Activated CD8-positive, alpha-beta T cell treated with anti-CD3 and anti-CD28 coated beads for 36 hours (primary cell): Measurements from ENCODE around the gene MRAP. TPM values are rescaled to one million over a fixed set of nuclear protein-coding genes. Genes with fewer than 3 reads are reported as not detected.
"Not testable (repeated sequence)": the region's sequence is repeated elsewhere in the genome, so short reads cannot be mapped to it uniquely, and the experiment has no call there.

ENCODE experiments used
- ATAC-seq: fragments of 200-7000 bp; cut with Tn5 transposase; one replicate; pipeline ENCODE4 v1.10.0; 2021; ENCODE audit warnings: mild to moderate bottlenecking, moderate library complexity
- CTCF ChIA-PET: fragments of 350-600 bp; sonication (Branson Sonifier 250); formaldehyde crosslinking; loops from one replicate; lab custom pipeline; 2021; ENCODE audit warnings: antibody characterized with exemption; lab: Charles Lee
- POLR2A ChIA-PET: fragments of 350-600 bp; sonication (Branson Sonifier 250); formaldehyde crosslinking; loops from one replicate; lab custom pipeline; 2021; ENCODE audit warnings: antibody characterized with exemption; lab: Charles Lee
- DNase-seq: peaks from one replicate; pipeline ENCODE4 v3.0.0-alpha.2; 2020
- H3K27ac Mint-ChIP-seq: one replicate; pipeline ENCODE4 v1.8.0; 2021; ENCODE audit warnings: mild to moderate bottlenecking, mixed read lengths
- H3K27me3 Mint-ChIP-seq: one replicate; pipeline ENCODE4 v1.8.0; 2021; ENCODE audit warnings: mixed read lengths
- H3K36me3 Mint-ChIP-seq: one replicate; pipeline ENCODE4 v1.8.0; 2021; ENCODE audit warnings: low read depth, mixed read lengths
- H3K4me1 Mint-ChIP-seq: one replicate; pipeline ENCODE4 v1.8.0; 2021; ENCODE audit warnings: low read depth, mixed read lengths
- H3K4me3 Mint-ChIP-seq: one replicate; pipeline ENCODE4 v1.8.0; 2021; ENCODE audit warnings: mild to moderate bottlenecking, moderate library complexity, mixed read lengths
- H3K9me3 Mint-ChIP-seq: one replicate; pipeline ENCODE4 v1.8.0; 2021; ENCODE audit warnings: mixed read lengths
- intact Hi-C: fragments of 100-400 bp; cut with micrococcal nuclease; formaldehyde crosslinking; loops from one replicate; pipeline ENCODE4 v1.10.0; 2022
- total RNA-seq, 2 experiments: library from RNA; stranded (reverse); gene quantifications; one replicate each; pipeline ENCODE4 v1.2.3, GENCODE V29; 2021
- TF ChIP-seq, protein P1 (sequence below): fragments of 200-600 bp; IDR thresholded peaks from one replicate; pipeline ENCODE4 v1.8.0; 2022; ENCODE audit warnings: antibody characterized with exemption, mild to moderate bottlenecking

MRAP gene
- total RNA-seq, 2 experiments from 2014 or later = not detected

DNA sequence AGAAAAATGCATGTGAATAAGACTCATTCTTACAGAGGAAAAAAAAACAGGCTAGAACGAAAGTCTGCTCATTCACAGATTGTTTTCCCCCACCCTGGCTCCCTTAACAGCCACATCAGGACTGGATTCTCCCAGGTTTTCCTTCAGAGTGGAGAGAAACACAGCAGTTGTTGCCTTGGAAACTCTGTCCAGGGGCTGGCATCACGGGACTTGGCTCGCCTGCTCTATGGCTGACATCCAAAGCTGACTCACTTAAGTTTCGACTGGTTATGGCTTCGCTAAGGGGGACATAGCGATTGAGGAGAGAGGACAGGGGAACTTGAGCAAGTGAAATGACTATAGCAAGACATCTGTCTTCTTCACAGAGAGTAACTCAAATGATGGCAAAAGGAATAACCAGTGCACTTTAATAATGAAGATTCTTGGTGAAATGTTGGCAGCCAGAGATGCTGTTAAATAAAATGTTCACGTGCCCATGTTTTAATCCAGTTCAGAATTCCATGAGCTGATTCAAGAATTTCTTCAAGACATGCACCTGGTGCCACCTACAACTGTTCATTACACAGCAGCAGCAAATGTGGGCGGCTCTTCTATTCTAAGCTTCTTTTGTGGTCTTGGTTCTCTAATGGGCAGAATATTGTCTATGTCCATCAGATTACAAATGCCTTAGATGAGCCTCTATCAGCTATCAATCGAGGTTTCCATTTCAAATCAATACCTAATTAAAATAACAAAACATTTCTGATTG is 41.6 kb upstream of the MRAP start:
- Mint-ChIP-seq H3K9me3 (no peaks in the 10 kb centered on the region), H3K27ac (no peak overlapping the region), H3K36me3 (no peaks in the 10 kb centered on the region), H3K4me3 (no peak overlapping the region), H3K4me1 (no peaks in the 10 kb centered on the region), H3K27me3 (peaks cover 2% of the 10 kb centered on the region)
- DNase-seq = no peak
- CTCF ChIA-PET = interaction anchor here (1.1 to 3.3 kb wide), 7 partner anchors 8 to 471 kb away, joined by 3 to 17 read pairs (median 8); no protein-coding TSS in a partner anchor
- intact Hi-C loops = loop anchor here (5.0 kb wide), 1 partner anchor 390 kb away; no protein-coding TSS in a partner anchor
- no peak for ATAC-seq
- POLR2A ChIA-PET = no interaction called here
- TF ChIP-seq, protein P1, sequence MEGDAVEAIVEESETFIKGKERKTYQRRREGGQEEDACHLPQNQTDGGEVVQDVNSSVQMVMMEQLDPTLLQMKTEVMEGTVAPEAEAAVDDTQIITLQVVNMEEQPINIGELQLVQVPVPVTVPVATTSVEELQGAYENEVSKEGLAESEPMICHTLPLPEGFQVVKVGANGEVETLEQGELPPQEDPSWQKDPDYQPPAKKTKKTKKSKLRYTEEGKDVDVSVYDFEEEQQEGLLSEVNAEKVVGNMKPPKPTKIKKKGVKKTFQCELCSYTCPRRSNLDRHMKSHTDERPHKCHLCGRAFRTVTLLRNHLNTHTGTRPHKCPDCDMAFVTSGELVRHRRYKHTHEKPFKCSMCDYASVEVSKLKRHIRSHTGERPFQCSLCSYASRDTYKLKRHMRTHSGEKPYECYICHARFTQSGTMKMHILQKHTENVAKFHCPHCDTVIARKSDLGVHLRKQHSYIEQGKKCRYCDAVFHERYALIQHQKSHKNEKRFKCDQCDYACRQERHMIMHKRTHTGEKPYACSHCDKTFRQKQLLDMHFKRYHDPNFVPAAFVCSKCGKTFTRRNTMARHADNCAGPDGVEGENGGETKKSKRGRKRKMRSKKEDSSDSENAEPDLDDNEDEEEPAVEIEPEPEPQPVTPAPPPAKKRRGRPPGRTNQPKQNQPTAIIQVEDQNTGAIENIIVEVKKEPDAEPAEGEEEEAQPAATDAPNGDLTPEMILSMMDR = no peak

DNA sequence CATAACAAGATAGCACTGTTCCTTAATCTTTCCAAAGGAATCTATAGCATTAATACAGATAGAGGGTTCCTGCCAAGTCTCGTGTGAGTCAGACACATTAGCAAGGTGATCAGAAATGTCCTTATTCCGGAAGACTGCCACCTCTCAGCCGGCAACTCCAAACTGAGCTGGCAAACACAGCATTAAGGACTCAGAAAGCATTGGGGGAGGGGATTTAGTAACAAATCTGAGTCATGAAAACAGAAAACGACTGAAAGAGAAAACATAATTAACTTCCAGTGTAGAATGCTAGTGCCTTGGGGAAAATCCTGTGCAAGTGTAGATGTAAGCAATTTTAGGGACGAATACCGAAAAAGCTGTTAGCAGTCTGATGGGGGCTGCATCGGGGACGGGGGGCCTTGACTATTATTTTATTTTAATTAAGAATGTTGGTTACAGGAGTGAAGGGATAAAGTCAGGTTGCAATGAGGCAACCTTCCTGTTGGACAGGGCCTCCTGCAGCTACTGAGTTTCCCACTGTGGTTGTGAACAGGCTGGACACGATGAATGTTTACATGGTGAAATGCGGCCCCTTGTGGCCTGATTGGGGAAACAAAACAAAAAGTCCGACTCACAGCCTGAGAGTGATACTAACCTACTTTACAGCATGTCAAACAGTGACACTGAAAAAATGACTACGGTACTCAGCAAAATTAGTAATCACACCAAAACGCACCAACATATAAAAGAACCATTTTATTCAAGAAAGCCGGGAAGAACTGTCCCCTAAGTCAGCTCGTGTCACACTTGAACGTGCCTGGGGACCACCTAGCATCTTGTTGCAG is 40.5 kb upstream of the MRAP start:
- intact Hi-C loops = loop anchor here (5.0 kb wide), 1 partner anchor 391 kb away; no protein-coding TSS in a partner anchor
- Mint-ChIP-seq H3K9me3 (no peaks in the 10 kb centered on the region), H3K4me3 (no peak overlapping the region), H3K4me1 (no peaks in the 10 kb centered on the region), H3K27me3 (peaks cover 2% of the 10 kb centered on the region), H3K36me3 (no peaks in the 10 kb centered on the region), H3K27ac (no peak overlapping the region)
- CTCF ChIA-PET = interaction anchor here (0.6 to 3.3 kb wide), 15 partner anchors 9 to 472 kb away, joined by 3 to 17 read pairs (median 4); no protein-coding TSS in a partner anchor
- DNase-seq (peak; percentile 64), ATAC-seq (peak; percentile 58)
- TF ChIP-seq, protein P1 = peak; percentile 65
- POLR2A ChIA-PET = no interaction called here

DNA sequence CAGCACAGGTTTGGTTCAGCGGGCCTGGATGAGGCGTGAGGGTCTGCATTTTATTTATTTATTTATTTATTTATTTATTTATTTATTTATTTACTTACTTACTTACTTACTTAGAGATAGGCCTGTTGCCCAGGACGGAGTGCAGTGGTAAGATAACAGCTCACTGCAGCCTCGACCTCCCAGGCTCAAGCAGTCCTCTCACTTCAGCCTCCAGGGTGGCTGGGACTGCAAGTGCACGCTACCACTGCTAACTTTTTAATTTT is 39.9 kb upstream of the MRAP start:
- H3K9me3 Mint-ChIP-seq, H3K27me3 Mint-ChIP-seq, H3K4me3 Mint-ChIP-seq, POLR2A ChIA-PET, H3K27ac Mint-ChIP-seq, H3K36me3 Mint-ChIP-seq, DNase-seq, ATAC-seq, H3K4me1 Mint-ChIP-seq: not testable (repeated sequence)
- intact Hi-C loops = loop anchor here (5.0 kb wide), 1 partner anchor 391 kb away; no protein-coding TSS in a partner anchor
- CTCF ChIA-PET = interaction anchor here (1.6 to 3.3 kb wide), 5 partner anchors 10 to 473 kb away, joined by 6 to 17 read pairs (median 10); no protein-coding TSS in a partner anchor

DNA sequence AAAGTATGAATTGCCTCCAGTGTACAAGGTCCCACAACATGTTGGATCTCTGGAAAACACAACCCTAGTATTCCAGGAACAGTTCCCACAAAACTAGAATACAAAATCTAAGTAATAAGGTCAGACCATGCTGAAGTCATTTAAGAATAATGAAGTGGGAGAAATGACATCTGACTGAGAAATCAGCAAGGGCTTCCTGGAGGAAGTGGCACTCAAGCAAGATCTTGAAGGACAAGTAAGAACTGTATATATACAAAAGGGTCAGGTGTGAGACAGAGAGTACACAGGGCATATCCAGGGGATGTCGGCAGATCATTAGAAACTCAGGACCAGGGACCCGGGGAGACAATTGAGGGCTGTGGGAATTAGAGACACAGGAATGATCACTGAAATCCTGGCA is 38.5 kb upstream of the MRAP start:
- no peaks in the 10 kb centered on the region for H3K4me1 Mint-ChIP-seq
- peaks cover 2% of the 10 kb centered on the region for H3K27me3 Mint-ChIP-seq
- H3K27ac Mint-ChIP-seq = no peak overlapping the region
- H3K9me3 Mint-ChIP-seq = no peaks in the 10 kb centered on the region
- H3K4me3 Mint-ChIP-seq = no peak overlapping the region
- ATAC-seq = no peak
- no peak for DNase-seq
- intact Hi-C loops = no loop called here
- H3K36me3 Mint-ChIP-seq = no peaks in the 10 kb centered on the region
- POLR2A ChIA-PET = no interaction called here
- CTCF ChIA-PET = no interaction called here
- TF ChIP-seq, protein P1 = no peak

DNA sequence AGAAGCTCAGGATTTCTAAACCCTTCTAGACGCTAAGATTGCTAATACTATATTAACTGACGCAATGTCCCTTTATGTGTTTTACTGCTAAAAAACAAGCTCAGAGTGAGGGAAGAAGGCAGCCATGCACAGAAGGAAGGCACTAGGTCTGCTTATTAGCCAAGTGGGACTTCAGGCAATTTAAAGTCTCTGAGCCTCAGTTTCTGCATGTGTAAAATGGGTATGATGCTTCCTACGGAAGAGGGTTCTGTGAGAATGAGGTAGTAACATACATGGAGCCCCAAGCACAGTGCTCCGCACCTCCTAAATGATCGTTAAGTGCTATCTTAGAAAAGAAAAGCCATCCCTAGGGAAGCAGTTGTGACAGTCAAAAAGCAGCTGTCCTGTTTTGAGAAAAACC is 36.7 kb upstream of the MRAP start:
- Mint-ChIP-seq H3K9me3 (no peaks in the 10 kb centered on the region), H3K36me3 (peaks cover 10% of the 10 kb centered on the region), H3K27me3 (no peaks in the 10 kb centered on the region), H3K4me1 (no peaks in the 10 kb centered on the region), H3K4me3 (no peak overlapping the region), H3K27ac (no peak overlapping the region)
- DNase-seq (no peak), ATAC-seq (no peak)
- TF ChIP-seq, protein P1 = no peak
- CTCF ChIA-PET = interaction anchor here (0.9 to 1.2 kb wide), 2 partner anchors 96 to 396 kb away, joined by 3 read pairs; no protein-coding TSS in a partner anchor
- POLR2A ChIA-PET = interaction anchor here (0.9 kb wide), 1 partner anchor 12 kb away, joined by 3 read pairs; no protein-coding TSS in a partner anchor
- intact Hi-C loops = no loop called here

DNA sequence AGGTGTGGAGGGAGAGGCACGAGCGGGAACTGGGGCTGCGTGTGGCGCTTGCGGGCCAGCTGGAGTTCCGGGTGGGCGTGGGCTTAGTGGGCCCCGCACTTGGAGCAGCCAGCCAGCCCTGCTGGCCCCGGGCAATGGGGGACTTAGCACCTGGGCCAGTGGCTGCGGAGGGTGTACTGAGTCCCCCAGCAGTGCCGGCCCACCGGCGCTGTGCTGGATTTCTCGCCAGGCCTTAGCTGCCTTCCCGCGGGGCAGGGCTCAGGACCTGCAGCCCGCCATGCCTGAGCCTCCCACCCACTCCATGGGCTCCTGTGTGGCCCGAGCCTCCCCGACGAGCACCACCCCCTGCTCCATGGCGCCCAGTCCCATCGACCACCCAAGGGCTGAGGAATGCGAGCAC is 33.3 kb upstream of the MRAP start:
- H3K9me3 Mint-ChIP-seq, H3K4me1 Mint-ChIP-seq, DNase-seq, CTCF ChIA-PET, ATAC-seq, H3K27ac Mint-ChIP-seq, POLR2A ChIA-PET, intact Hi-C loops, H3K27me3 Mint-ChIP-seq, H3K4me3 Mint-ChIP-seq: not testable (repeated sequence)
- H3K36me3 Mint-ChIP-seq = peaks cover 22% of the 10 kb centered on the region
